UCSD-AML1 (cell line): ENCODE measurements around the gene KATNBL1.
"Not testable (repeated sequence)": the region's sequence is repeated elsewhere in the genome, so short reads cannot be mapped to it uniquely, and the experiment has no call there.

Experiments
- DNase-seq: peaks from one replicate; lab custom pipeline; 2025; ENCODE audit not compliant: unreplicated experiment; lab: John Stamatoyannopoulos, UW

The KATNBL1 gene

DNA sequence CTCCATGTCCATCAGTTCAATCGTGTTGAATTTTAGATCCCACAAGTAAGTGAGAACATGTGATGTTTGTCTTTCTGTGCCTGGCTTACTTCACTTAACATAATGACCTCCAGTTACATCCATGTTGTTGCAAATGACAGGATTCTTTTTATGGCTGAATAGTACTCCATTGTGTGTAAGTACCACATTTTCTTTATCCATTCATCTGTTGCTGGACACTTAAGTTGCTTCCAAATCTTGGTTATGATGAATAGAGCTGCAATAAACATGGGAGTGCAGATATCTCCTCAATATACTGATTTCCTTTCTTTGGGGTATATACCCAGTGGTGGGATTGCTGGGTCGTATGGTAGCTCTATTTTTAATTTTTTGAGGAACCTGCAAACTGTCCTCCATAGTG lies 89.5 kb downstream of the KATNBL1 start:
- DNase-seq, result not testable (repeated sequence)

DNA sequence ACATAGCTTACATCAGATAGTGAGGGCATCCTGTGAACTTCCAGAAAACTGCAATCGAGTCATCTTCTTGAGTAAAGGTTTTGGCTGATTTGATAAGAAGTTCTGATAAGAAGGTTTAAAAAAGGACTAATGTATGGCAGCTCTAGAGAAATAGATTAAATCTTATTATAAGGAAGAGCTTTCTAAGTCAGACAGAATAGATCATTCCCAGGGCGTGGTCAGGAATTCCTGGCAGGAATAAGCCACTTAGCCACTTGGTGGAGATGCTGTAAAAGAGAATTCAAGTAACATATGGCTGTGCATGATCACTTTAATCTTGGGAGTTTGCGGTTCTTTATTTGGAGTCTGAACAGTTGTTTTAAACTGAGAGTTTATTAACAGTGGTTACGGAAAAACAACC lies 90.6 kb downstream of the KATNBL1 start:
- no peak for DNase-seq

DNA sequence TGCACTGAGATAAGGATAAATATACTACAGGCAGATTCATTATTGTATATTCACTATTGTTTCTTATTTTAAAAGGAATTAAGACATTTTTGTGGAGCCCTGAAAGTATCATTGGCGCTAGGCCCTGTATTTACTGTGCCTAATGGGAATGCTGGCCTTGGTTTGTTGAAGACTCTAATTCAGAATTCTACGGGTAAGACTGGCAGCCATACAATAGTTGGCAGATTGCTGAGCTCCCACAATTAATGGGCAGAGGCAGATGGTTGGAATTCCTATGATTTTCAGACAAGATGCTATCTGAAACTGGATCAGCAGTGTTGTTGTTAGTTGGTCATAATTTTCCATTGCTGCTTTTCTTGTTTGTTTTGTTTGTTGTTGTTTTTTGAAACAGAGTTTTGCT lies 93.3 kb downstream of the KATNBL1 start:
- DNase-seq, result no peak

DNA sequence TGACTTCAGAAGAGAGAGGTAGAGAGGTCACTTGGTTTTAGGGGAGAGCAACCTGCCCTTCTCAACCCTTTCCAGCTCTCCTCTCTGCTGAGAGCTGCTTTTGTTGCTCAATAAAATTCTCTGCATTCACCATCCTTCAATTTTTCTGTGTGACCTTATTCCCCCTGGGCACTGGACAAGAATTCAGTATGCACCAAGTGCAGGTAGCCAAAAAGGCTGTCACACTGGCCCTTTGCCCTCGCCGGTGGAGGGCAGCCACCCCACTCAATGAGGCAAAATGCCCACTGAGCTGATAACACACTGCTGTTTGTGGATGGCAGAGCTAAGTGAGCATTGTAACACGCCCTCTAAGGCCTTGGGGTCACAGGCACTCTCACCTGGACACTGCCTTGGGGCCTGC lies 95.2 kb downstream of the KATNBL1 start:
- no peak for DNase-seq

DNA sequence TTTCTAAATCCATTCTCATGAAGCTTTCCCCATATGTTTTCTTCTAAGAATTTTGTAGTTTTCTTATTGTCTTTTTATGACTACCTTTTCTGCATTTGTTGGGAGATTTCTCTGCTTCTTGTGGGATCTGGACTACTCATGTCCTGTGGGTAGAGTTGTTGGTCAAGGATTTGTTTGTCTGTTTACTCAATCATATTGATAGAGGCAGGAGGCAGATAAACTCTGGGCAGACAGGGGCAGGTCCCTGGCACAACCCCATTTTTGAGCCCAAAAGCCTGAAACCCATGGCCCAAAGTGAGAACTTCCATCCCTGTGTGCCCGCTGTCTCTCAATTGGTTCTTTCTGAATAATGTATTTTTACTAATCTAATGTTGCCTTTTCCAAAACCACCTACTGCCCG lies 95.7 kb downstream of the KATNBL1 start:
- DNase-seq, result no peak

DNA sequence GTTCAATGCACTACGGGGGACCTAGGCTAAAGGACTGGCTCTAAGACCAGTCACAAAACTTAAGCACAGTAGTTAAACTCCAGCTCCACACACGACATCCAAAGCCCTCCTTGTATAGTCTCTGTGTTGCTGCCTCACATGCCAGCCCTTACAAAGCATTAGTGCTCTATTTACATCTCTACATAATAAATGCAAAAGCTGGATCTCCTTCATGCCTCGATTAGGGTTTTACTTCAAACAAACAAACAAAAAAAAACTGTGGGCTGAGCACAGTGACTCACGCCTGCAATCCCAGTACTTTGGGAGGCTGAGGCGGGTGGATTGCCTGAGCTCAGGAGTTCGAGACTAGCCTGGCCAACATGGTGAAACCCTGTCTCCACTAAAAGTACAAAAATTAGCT lies 98.4 kb downstream of the KATNBL1 start:
- DNase-seq, result no peak

DNA sequence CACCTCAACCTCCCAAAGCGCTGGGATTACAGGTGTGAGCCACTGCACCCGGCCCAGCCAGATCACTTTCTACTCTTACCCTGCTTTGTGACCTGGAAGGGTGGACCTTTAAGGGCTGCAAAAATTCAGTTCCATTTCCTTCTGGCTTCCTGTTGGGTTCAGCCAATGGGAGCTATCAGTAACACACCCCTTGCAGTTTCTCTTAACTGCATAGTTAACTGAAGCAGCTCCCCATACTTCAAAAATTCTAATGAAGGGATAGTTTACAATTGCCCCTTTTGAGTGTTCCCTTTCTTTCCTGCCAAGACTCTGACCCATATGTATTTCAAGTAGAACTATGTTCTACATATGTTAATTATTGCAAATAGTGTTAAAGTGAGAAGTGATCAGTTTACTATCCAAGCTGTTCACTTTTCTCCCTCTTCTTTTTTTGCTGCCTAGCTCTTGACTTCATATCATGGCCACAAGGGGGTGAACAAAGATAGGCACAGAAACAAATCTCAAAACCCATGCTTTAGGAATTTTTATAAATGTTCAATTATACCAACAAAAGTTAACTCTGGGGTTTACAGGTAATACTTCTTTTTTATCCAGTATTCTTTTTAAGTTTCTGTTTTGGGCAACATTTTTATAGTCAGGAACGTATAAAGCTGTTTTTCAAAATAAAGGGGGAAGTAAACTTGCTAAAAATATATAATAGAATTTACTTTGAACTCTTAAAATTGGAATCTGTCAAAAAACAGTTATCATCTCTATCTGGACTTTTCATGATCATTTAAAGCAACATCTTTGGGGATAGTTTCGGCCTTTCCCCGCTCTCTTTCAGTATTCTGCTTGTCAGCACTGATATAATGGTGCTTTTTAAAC lies 99.9 kb downstream of the KATNBL1 start:
- no peak for DNase-seq

DNA sequence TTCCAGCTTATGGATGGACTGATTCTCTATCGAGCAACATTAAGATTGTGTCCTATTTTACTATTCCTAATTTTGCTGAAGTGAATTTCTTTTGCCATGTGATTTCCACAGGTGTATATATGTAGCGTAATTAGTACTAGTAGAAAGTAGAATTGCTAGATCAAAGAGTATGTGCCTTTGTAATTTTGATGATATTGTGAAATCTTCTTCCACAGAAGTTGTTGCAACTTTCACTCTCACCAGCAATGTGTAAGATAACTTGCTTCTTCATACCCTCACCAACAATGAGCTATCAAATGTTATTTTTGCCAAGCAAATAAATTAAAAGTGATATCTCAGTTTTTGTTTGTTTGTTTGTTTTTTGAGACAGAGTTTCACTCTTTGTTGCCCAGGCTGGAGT lies 102.6 kb downstream of the KATNBL1 start:
- DNase-seq, result no peak

DNA sequence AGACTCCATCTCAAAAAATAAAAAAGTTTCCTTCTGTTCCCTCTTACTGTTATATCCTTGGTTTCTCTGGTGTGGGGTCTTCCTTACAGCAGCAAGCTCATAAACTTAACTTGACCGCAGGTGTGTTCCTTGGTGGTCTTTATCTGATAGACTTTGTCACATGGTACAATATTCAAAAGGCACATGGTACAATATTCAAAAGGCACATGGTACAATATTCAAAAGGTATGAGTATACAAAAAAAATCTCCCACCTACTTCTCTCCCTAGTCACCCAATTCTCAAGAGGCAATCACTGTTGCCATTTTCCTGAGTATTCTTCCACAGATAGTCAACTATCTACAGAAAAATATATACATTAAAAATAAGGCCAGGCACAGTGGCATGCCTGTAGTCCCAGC lies 103.5 kb downstream of the KATNBL1 start:
- DNase-seq, result no peak

DNA sequence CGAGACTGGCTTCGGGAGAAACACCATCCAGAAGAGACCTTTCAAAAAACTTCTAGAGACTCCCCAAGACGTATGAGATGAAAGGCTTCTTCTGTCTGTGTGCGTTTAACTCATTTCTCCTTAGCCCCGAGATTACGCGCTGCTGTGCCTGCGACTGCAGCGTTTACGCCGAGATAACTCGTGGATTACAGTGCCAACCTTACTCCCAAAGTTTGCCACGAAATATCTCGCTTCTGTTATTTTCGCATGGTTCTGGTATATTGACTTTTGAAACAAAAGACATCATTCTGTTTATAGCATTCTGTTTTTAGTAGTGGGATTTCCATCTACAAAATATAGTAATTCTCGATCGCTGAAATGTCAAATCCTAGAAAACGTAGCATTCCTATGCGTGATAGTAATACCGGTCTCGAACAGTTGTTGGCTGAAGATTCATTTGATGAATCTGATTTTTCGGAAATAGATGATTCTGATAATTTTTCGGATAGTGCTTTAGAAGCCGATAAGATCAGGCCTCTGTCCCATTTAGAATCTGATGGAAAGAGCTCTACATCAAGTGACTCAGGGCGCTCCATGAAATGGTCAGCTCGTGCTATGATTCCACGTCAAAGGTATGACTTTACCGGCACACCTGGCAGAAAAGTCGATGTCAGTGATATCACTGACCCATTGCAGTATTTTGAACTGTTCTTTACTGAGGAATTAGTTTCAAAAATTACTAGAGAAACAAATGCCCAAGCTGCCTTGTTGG lies 107.5 kb downstream of the KATNBL1 start:
- DNase-seq, result no peak

DNA sequence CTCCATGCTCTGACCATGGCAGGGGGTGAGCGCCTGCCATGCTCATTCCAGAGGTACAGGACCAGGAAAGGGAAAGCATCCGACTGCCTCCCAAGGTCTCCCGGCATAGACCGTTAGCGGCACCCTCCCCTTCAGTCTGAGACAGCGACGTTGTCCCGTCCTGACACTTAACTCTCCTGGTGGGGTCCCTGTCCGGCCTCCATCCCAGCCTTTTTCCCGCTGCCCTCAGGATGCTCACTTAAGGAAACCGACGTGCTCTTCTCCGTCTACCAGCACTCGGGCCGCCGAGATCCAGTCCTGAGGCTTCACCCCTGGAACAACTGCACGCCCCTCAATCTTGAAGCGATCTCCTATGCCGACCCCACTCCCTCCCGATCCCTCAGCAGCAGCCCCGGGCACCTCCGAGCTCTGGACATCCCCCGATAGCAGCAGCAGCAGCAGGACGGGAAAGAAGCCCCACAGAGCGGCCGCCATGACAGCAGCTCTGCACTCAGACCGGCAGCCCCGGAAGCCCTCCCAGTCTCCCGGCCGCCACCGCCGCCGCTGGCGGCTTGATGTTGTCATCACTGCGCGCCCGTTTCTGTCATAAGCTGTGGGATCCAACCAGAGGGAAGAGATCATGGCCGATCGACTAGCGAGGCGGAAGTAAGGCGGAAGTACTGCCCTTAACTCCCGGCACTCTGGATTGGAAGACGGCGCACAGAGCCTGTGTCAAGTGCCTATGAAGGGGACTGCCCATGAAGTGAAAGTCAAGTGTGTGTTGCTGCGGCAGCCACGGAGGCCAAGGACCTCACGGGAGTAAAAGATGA lies 108.3 kb downstream of the KATNBL1 start, which contains the start of the genes EMC7 and PGBD4:
TSS of gene EMC7 (minus strand) at position 497 of the 809 bp plus-strand sequence. CDS start at position 474, 23 bp downstream.
TSS of gene PGBD4 (plus strand) at position 718 of the 809 bp plus-strand sequence. CDS start 449 bp downstream, outside the sequence.
- DNase-seq, result peak; percentile 98

DNA sequence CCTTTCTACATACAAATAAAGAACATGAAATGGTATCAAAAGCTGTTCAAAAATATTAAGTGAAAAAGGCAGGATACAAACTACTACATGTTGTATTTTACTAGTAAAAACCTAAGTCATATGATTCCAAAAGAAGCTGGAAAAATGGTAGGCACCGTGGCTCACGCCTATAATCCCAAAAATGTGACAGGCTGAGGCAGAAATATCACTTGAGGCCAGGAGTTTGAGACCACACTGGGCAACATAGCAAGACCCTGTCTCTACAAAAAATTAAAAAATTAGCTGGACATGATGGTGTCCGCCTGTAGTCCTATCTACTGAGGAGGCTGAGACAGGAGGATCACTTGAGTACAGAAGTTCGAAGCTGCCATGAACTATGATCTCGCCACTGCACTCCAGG lies 110.0 kb downstream of the KATNBL1 start:
- DNase-seq, result no peak
